ENCODE data around the gene MATR3. TPM values are rescaled to one million over a fixed set of nuclear protein-coding genes. Genes with fewer than 3 reads are reported as not detected.

The MATR3 gene
- total RNA-seq, 1 experiment from 2014 or later = 267 TPM

GRCh38 chr5:139265001-139265400 is 28.5 kb upstream of the MATR3 start:
- peaks cover 11 to 16% of the 10 kb centered on the region in 2 experiments for H3K4me1 Mint-ChIP-seq

More at GRCh38 chr5:139265001-139265400, 28.5 kb upstream of the MATR3 start:
- H3K9ac ChIP-seq (ENCODE audit: extremely low read depth, insufficient read length, low read length) = no peak overlapping the region
- no peak overlapping the region for H4K91ac ChIP-seq (ENCODE audit: insufficient read length, low read depth, low read length)
- H3K4me1 ChIP-seq (ENCODE audit: insufficient read depth, low read length) = peaks cover 7% of the 10 kb centered on the region
- H3K9me3 ChIP-seq (ENCODE audit: control insufficient read depth, low read depth, low read length) = no peaks in the 10 kb centered on the region
- H3K36me3 Mint-ChIP-seq (ENCODE audit: insufficient read depth in 1 of 3, low read depth in 3 of 3) = no peaks in the 10 kb centered on the region
- H2BK15ac ChIP-seq (ENCODE audit: low read depth, low read length) = no peak overlapping the region
- no peak overlapping the region for H3K56ac ChIP-seq (ENCODE audit: insufficient read length, low read depth, low read length)
- H4K8ac ChIP-seq (replicated peaks; ENCODE audit: insufficient read length, low read depth, low read length) = no peak overlapping the region
- no peaks in the 10 kb centered on the region for H3K9me3 Mint-ChIP-seq
- H3K27ac Mint-ChIP-seq = no peak overlapping the region
- H2BK12ac ChIP-seq (ENCODE audit: insufficient read length, low read depth, low read length) = no peak overlapping the region
- no peaks in the 10 kb centered on the region for H4K20me1 ChIP-seq (ENCODE audit: control insufficient read depth, insufficient read depth, insufficient read length)
- no peak overlapping the region for H3K27ac ChIP-seq (ENCODE audit: insufficient read length, low read depth, low read length)
- H3K14ac ChIP-seq (ENCODE audit: insufficient read depth, low read length) = no peak overlapping the region
- no peak overlapping the region for H3K23ac ChIP-seq (ENCODE audit: insufficient read length, low read depth, low read length)
- H3K27me3 ChIP-seq (ENCODE audit: insufficient read depth, low read length) = no peaks in the 10 kb centered on the region
- H3K4ac ChIP-seq (ENCODE audit: low read depth, low read length) = no peak overlapping the region
- no peak overlapping the region for H3K4me3 Mint-ChIP-seq
- no CpG with 5 or more reads among the region's 2 CpGs for WGBS (ENCODE audit: extremely low coverage, insufficient read length, low lambda C conversion rate)
- H3K4me2 ChIP-seq (ENCODE audit: insufficient read depth, insufficient read length, low read length) = no peak overlapping the region
- H3K18ac ChIP-seq (ENCODE audit: insufficient read length, low read depth, low read length) = no peak overlapping the region
- no peak overlapping the region for H2BK5ac ChIP-seq (ENCODE audit: insufficient read length, low read length)
- no peak overlapping the region for H2AK5ac ChIP-seq (ENCODE audit: insufficient read length, low read length)
- no peaks in the 10 kb centered on the region; the same call in 1 of the 2 replicates for H3K27me3 Mint-ChIP-seq (ENCODE audit: low read depth)
- no peaks in the 10 kb centered on the region for H3K79me2 ChIP-seq (ENCODE audit: insufficient read depth, low read length)
- no peaks in the 10 kb centered on the region for H3K23me2 ChIP-seq (ENCODE audit: insufficient read length, low read depth, low read length, poor library complexity, severe bottlenecking)
- no peak overlapping the region for H2BK20ac ChIP-seq (ENCODE audit: low read depth, low read length, poor library complexity, severe bottlenecking)
- no peak overlapping the region for H3T11ph ChIP-seq (ENCODE audit: low read length)
- H3K79me1 ChIP-seq (ENCODE audit: insufficient read depth, low read depth, low read length, poor library complexity, severe bottlenecking) = no peaks in the 10 kb centered on the region
- no peak overlapping the region for H2AFZ ChIP-seq (ENCODE audit: low read length)
- no peak for TF ChIP-seq CTCF (conservative IDR thresholded peaks at IDR 0.05)
- DNase-seq = no peak
- H4K5ac ChIP-seq (ENCODE audit: insufficient read length, low read depth, low read length) = no peak overlapping the region
- H2BK120ac ChIP-seq (ENCODE audit: low read depth, low read length, poor library complexity, severe bottlenecking) = no peak overlapping the region

Measured in H9 (cell line).